C4-2B (cell line): Measurements from ENCODE around the gene TRPM8.

ENCODE experiments used
- H3K27ac ChIP-seq: fragments of 450-650 bp; 2 replicates; pipeline ENCODE4 v1.5.1; 2017
- CTCF ChIP-seq: fragments of 450-650 bp; conservative IDR thresholded peaks from 2 replicates; pipeline ENCODE4 v1.5.1; 2017; ENCODE audit warnings: mild to moderate bottlenecking
- ZFX ChIP-seq: fragments of 450-650 bp; IDR thresholded peaks from 2 replicates; pipeline ENCODE4 v1.6.1; 2017

Gene TRPM8

GRCh38 chr2:234003972-234004617 is 86.9 kb downstream of the TRPM8 start:
- H3K27ac ChIP-seq = no peak overlapping the region
- no peak for TF ChIP-seq CTCF
- TF ChIP-seq ZFX = no peak

- no peak overlapping the region for H3K27ac ChIP-seq
- no peak for TF ChIP-seq ZFX
- TF ChIP-seq CTCF = no peak
These were observed 88.0 kb downstream of the TRPM8 start for GRCh38 chr2:234005126-234005525.

- H3K27ac ChIP-seq = no peak overlapping the region
- TF ChIP-seq CTCF (no peak), ZFX (no peak)
These were observed 89.3 kb downstream of the TRPM8 start for GRCh38 chr2:234006501-234006900.

- TF ChIP-seq CTCF (no peak), ZFX (no peak)
- no peak overlapping the region for H3K27ac ChIP-seq
These were observed 97.3 kb downstream of the TRPM8 start for GRCh38 chr2:234014427-234014826.

GRCh38 chr2:234015861-234016260 is 98.7 kb downstream of the TRPM8 start:
- H3K27ac ChIP-seq = no peak overlapping the region
- no peak for TF ChIP-seq CTCF
- no peak for TF ChIP-seq ZFX

GRCh38 chr2:234019896-234020295 is 102.7 kb downstream of the TRPM8 start:
- H3K27ac ChIP-seq = peak overlapping the region; percentile 79
- no peak for TF ChIP-seq CTCF
- no peak for TF ChIP-seq ZFX

- peak overlapping the region; percentile 79 for H3K27ac ChIP-seq
- TF ChIP-seq CTCF = no peak
- TF ChIP-seq ZFX = no peak
These were observed 103.2 kb downstream of the TRPM8 start for GRCh38 chr2:234020332-234020731.
